ENCODE data around the gene SNX9. TPM values are rescaled to one million over a fixed set of nuclear protein-coding genes. Genes with fewer than 3 reads are reported as not detected.

The SNX9 gene
- polyA plus RNA-seq, 1 donor from 2014 or later: 7.0 TPM

DNA sequence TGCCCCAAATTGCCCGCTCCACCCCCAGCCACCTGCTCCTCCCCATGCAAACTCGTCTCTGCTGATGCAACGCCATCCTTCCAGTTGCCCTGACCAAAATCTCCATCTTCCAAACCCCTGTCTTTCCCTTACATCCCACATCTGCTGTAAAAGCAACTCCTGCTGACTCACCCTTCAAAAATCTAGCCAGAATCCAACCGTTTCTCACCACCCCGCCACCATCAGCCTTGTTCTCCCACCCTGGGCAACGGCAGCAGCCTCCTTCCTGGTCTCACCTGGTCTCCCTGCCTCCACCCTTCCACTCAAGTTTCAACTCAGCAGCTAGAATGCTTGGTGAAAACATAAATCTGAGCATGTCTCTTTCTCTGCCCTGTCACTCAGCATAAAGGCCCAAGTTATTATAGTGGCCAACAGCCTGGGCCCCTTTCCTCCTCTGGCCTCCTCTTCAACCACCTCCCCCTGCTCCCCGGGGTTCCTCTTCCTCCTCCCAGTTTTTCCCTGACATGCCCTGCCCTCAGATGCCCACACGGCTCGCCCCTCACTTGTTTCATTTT, 151.4 kb downstream of the SNX9 start:
- no peak overlapping the region for H3K27ac ChIP-seq (ENCODE audit: low read length)
- H3K9me3 ChIP-seq (ENCODE audit: low read length): no peaks in the 10 kb centered on the region
- H3K36me3 ChIP-seq (ENCODE audit: insufficient read depth, low read length): no peaks in the 10 kb centered on the region
- H3K9ac ChIP-seq (ENCODE audit: low read length): no peak overlapping the region
- H3K9me2 ChIP-seq (ENCODE audit: insufficient read depth, low read length): no peaks in the 10 kb centered on the region
- no peaks in the 10 kb centered on the region for H4K20me1 ChIP-seq (ENCODE audit: insufficient read depth)
- no peak overlapping the region for H3K4me3 ChIP-seq (ENCODE audit: low read length)
- no peak overlapping the region for H2AFZ ChIP-seq (ENCODE audit: low read depth, low read length)
- H3K79me2 ChIP-seq (replicated peaks; ENCODE audit: insufficient read depth, low read length): no peaks in the 10 kb centered on the region
- no peaks in the 10 kb centered on the region for H3K27me3 ChIP-seq (ENCODE audit: insufficient read depth, low read depth, low read length)
- no peak for TF ChIP-seq TAF1 (IDR thresholded peaks at IDR 0.05; ENCODE audit: low read depth)
- TF ChIP-seq MXI1 (conservative IDR thresholded peaks at IDR 0.05; ENCODE audit: poor library complexity, severe bottlenecking): no peak
- TF ChIP-seq POLR2AphosphoS5 (IDR thresholded peaks at IDR 0.05): no peak
- no peak for TF ChIP-seq EZH2 (IDR thresholded peaks at IDR 0.05; ENCODE audit: borderline replicate concordance, insufficient read depth, low read length, poor library complexity, severe bottlenecking)
- TF ChIP-seq CTCF (IDR thresholded peaks at IDR 0.05; ENCODE audit: poor library complexity, severe bottlenecking): no peak
- no peak for TF ChIP-seq RAD21 (conservative IDR thresholded peaks at IDR 0.05)
- TF ChIP-seq SMC3 (conservative IDR thresholded peaks at IDR 0.05; ENCODE audit: poor library complexity): no peak
- TF ChIP-seq, protein P1, sequence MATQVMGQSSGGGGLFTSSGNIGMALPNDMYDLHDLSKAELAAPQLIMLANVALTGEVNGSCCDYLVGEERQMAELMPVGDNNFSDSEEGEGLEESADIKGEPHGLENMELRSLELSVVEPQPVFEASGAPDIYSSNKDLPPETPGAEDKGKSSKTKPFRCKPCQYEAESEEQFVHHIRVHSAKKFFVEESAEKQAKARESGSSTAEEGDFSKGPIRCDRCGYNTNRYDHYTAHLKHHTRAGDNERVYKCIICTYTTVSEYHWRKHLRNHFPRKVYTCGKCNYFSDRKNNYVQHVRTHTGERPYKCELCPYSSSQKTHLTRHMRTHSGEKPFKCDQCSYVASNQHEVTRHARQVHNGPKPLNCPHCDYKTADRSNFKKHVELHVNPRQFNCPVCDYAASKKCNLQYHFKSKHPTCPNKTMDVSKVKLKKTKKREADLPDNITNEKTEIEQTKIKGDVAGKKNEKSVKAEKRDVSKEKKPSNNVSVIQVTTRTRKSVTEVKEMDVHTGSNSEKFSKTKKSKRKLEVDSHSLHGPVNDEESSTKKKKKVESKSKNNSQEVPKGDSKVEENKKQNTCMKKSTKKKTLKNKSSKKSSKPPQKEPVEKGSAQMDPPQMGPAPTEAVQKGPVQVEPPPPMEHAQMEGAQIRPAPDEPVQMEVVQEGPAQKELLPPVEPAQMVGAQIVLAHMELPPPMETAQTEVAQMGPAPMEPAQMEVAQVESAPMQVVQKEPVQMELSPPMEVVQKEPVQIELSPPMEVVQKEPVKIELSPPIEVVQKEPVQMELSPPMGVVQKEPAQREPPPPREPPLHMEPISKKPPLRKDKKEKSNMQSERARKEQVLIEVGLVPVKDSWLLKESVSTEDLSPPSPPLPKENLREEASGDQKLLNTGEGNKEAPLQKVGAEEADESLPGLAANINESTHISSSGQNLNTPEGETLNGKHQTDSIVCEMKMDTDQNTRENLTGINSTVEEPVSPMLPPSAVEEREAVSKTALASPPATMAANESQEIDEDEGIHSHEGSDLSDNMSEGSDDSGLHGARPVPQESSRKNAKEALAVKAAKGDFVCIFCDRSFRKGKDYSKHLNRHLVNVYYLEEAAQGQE (IDR thresholded peaks at IDR 0.05; ENCODE audit: borderline replicate concordance): no peak
- no peak for TF ChIP-seq EP300 (conservative IDR thresholded peaks at IDR 0.05; ENCODE audit: poor library complexity, severe bottlenecking)
- no peak overlapping the region for H3K4me2 ChIP-seq (ENCODE audit: low read length)
- H3F3A ChIP-seq (ENCODE audit: insufficient read depth, low read length, poor library complexity, severe bottlenecking): no peaks in the 10 kb centered on the region

GRCh38 chr6:157974967-157975366, 151.9 kb downstream of the SNX9 start:
- no peak for TF ChIP-seq EZH2 (IDR thresholded peaks at IDR 0.05; ENCODE audit: borderline replicate concordance, insufficient read depth, low read length, poor library complexity, severe bottlenecking)
- TF ChIP-seq SMC3 (conservative IDR thresholded peaks at IDR 0.05; ENCODE audit: poor library complexity): no peak
- TF ChIP-seq CTCF (IDR thresholded peaks at IDR 0.05; ENCODE audit: poor library complexity, severe bottlenecking): no peak
- TF ChIP-seq RAD21 (conservative IDR thresholded peaks at IDR 0.05): no peak
- TF ChIP-seq EP300 (conservative IDR thresholded peaks at IDR 0.05; ENCODE audit: poor library complexity, severe bottlenecking): no peak
- TF ChIP-seq TAF1 (IDR thresholded peaks at IDR 0.05; ENCODE audit: low read depth): no peak
- TF ChIP-seq, protein P1 (IDR thresholded peaks at IDR 0.05; ENCODE audit: borderline replicate concordance): no peak
- TF ChIP-seq MXI1 (conservative IDR thresholded peaks at IDR 0.05; ENCODE audit: poor library complexity, severe bottlenecking): no peak
- TF ChIP-seq POLR2AphosphoS5 (IDR thresholded peaks at IDR 0.05): no peak
- no peaks in the 10 kb centered on the region for H3K9me2 ChIP-seq (ENCODE audit: insufficient read depth, low read length)
- H3K9ac ChIP-seq (ENCODE audit: low read length): no peak overlapping the region
- H4K20me1 ChIP-seq (ENCODE audit: insufficient read depth): no peaks in the 10 kb centered on the region
- H3K79me2 ChIP-seq (replicated peaks; ENCODE audit: insufficient read depth, low read length): no peaks in the 10 kb centered on the region
- H3K36me3 ChIP-seq (ENCODE audit: insufficient read depth, low read length): no peaks in the 10 kb centered on the region
- H3K4me2 ChIP-seq (ENCODE audit: low read length): no peak overlapping the region
- no peak overlapping the region for H2AFZ ChIP-seq (ENCODE audit: low read depth, low read length)
- H3K4me3 ChIP-seq (ENCODE audit: low read length): no peak overlapping the region
- H3K9me3 ChIP-seq (ENCODE audit: low read length): no peaks in the 10 kb centered on the region
- no peaks in the 10 kb centered on the region for H3F3A ChIP-seq (ENCODE audit: insufficient read depth, low read length, poor library complexity, severe bottlenecking)
- H3K27me3 ChIP-seq (ENCODE audit: insufficient read depth, low read depth, low read length): no peaks in the 10 kb centered on the region
- no peak overlapping the region for H3K27ac ChIP-seq (ENCODE audit: low read length)

Data from neural cell (in vitro differentiated cells).